K562 (cell line): ENCODE data around the gene UMAD1. TPM values are rescaled to one million over a fixed set of nuclear protein-coding genes. Genes with fewer than 3 reads are reported as not detected.

Experiments used
- ATAC-seq: fragments of 200-7000 bp; cut with Tn5 transposase; 3 replicates; pipeline ENCODE4 v1.9.1; 2020; ENCODE audit warnings: moderate library complexity
- BruUV-seq: library from RNA; stranded (reverse); fragments of 400-500 nt; replicated peaks from 2 replicates; lab custom pipeline; 2021; lab: Mats Ljungman, UMichigan
- CTCF ChIA-PET: fragments of 300-600 bp; formaldehyde crosslinking; extraction: SDS; loops from one replicate; lab custom pipeline; 2021; ENCODE audit warnings: low intra/inter-chr PET ratio; lab: Yijun Ruan, JAX
- POLR2A ChIA-PET: fragments of 300-600, 350-650 bp; sonication (Branson Sonifier 250); formaldehyde crosslinking; extraction: SDS; loops from one replicate; lab custom pipeline; 2021; ENCODE audit warnings: antibody characterized with exemption, inconsistent platforms; lab: Yijun Ruan, JAX
- DNase-seq, 4 experiments: peaks; one replicate each; pipeline versions ENCODE4 v3.0.0 to v3.0.0-alpha.2; 2011 to 2018; ENCODE audit warnings: low spot score in 3 of 4, mixed read lengths in 3 of 4; ENCODE audit errors: extremely low read depth in 1 of 4
- FAIRE-seq: peaks from 2 replicates; lab custom pipeline; 2011; peaks lifted over from hg19 to GRCh38; lab: Jason Lieb, UNC
- H2AFZ ChIP-seq: 2 replicates; pipeline ENCODE4 v1.6.0; 2011; ENCODE audit warnings: low read depth, low read length, control low read depth, inconsistent platforms
- H3K27ac ChIP-seq: fragments of 200-600 bp; 3 replicates; pipeline ENCODE4 v1.8.0; 2011; ENCODE audit warnings: low read depth, mild to moderate bottlenecking, control low read depth, inconsistent platforms, low read length, moderate library complexity, mixed read lengths; ENCODE audit errors: extremely low read depth
- H3K27me3 ChIP-seq, 2 experiments: fragments of 300-600 bp in 1 of 2; 2 replicates in 1 of 2; 3 replicates in 1 of 2; pipeline versions ENCODE4 v1.6.0 to v1.8.0; 2011; ENCODE audit warnings: inconsistent platforms in 2 of 2, low read length in 2 of 2, mild to moderate bottlenecking in 1 of 2, mixed read lengths in 1 of 2, moderate library complexity in 1 of 2; ENCODE audit not compliant: control insufficient read depth in 2 of 2, insufficient read depth in 2 of 2
- H3K36me3 ChIP-seq: fragments of 300-600 bp; 3 replicates; pipeline ENCODE4 v1.8.0; 2011; ENCODE audit warnings: mild to moderate bottlenecking, low read length, inconsistent platforms; ENCODE audit not compliant: control insufficient read depth, insufficient read depth
- H3K4me1 ChIP-seq, 2 experiments: fragments of 200-600 bp in 1 of 2; replicated peaks in 1 of 2; 2 replicates in 1 of 2; 3 replicates in 1 of 2; pipeline versions ENCODE4 v1.5.1 to v1.8.0; 2011; ENCODE audit warnings: inconsistent platforms in 2 of 2, low read length in 2 of 2, mild to moderate bottlenecking in 1 of 2, mixed read lengths in 1 of 2, moderate library complexity in 1 of 2; ENCODE audit not compliant: control insufficient read depth in 2 of 2, insufficient read depth in 2 of 2
- H3K4me2 ChIP-seq: 2 replicates; pipeline ENCODE4 v1.6.1; 2011; ENCODE audit warnings: low read length, control low read depth, inconsistent platforms, mixed read lengths; ENCODE audit not compliant: insufficient read depth
- H3K4me3 ChIP-seq: fragments of 200-600 bp; sonication (generic), shearing (Covaris generic); 2 replicates; pipeline ENCODE4 v1.5.1; 2016; ENCODE audit warnings: control low read depth, inconsistent platforms
- H3K79me2 ChIP-seq: fragments of 200-600 bp; 3 replicates; pipeline ENCODE4 v1.8.0; 2011; ENCODE audit warnings: low read length, inconsistent platforms; ENCODE audit not compliant: control insufficient read depth, insufficient read depth
- H3K9ac ChIP-seq, 2 experiments: 2 replicates each; pipeline versions ENCODE4 v1.6.0 to v1.6.1; 2011; ENCODE audit warnings: low read depth in 2 of 2, low read length in 2 of 2, control low read depth in 1 of 2, inconsistent platforms in 1 of 2, mild to moderate bottlenecking in 1 of 2, mixed read lengths in 1 of 2; ENCODE audit not compliant: insufficient read depth in 1 of 2
- H3K9me1 ChIP-seq: one replicate; pipeline ENCODE4 v1.6.0; 2011; ENCODE audit warnings: inconsistent platforms, mild to moderate bottlenecking, low read length, moderate library complexity; ENCODE audit not compliant: control insufficient read depth, insufficient read depth
- H3K9me3 ChIP-seq: replicated peaks from 2 replicates; pipeline ENCODE4 v1.5.1; 2011; ENCODE audit warnings: low read depth, low read length, inconsistent platforms; ENCODE audit not compliant: control insufficient read depth, insufficient read depth
- H4K20me1 ChIP-seq: replicated peaks from 2 replicates; pipeline ENCODE4 v1.6.1; 2011; ENCODE audit warnings: low read length, inconsistent platforms, mixed read lengths; ENCODE audit not compliant: control insufficient read depth, insufficient read depth
- BMI1 ChIP-seq: fragments of 150-350 bp; IDR thresholded peaks from 2 replicates; pipeline ENCODE4 v1.6.1; 2014; ENCODE audit warnings: low read length
- HLTF ChIP-seq: fragments of 450-650 bp; IDR thresholded peaks from 2 replicates; pipeline ENCODE4 v1.6.1; 2016
- KDM1A ChIP-seq, 2 experiments: fragments of 450-650 bp; IDR thresholded peaks; 2 replicates each; pipeline ENCODE4 v1.6.1; 2016; ENCODE audit warnings: mild to moderate bottlenecking in 2 of 2
- KHSRP ChIP-seq: fragments of 450-650 bp; IDR thresholded peaks from 2 replicates; pipeline ENCODE4 v1.6.1; 2017
- MCM7 ChIP-seq, 2 experiments: fragments of 450-650 bp; IDR thresholded peaks; 2 replicates each; pipeline ENCODE4 v1.6.1; 2016 to 2018
- SOX6 ChIP-seq: fragments of 450-650 bp; IDR thresholded peaks from 2 replicates; pipeline ENCODE4 v1.6.1; 2014; ENCODE audit warnings: mild to moderate bottlenecking
- TAF9B ChIP-seq: fragments of 450-650 bp; IDR thresholded peaks from 2 replicates; pipeline ENCODE4 v1.6.1; 2018; ENCODE audit warnings: mild to moderate bottlenecking; ENCODE audit not compliant: partially characterized antibody
- TBP ChIP-seq: optimal IDR thresholded peaks from 2 replicates; pipeline ENCODE3; 2011; ENCODE audit warnings: low read depth, low read length, improper control_type of control experiment
- TOE1 ChIP-seq, 2 experiments: fragments of 450-650 bp in 1 of 2; sonication (generic) in 1 of 2; formaldehyde crosslinking in 1 of 2; IDR thresholded peaks; 2 replicates each; pipeline versions ENCODE4 v1.7.1 to v1.8.0; 2016 to 2022; ENCODE audit warnings: borderline replicate concordance in 2 of 2, mild to moderate bottlenecking in 2 of 2, antibody characterized with exemption in 1 of 2, inconsistent platforms in 1 of 2, low read depth in 1 of 2, missing genetic modification reagents in 1 of 2, moderate library complexity in 1 of 2
- ZFX ChIP-seq: sonication (generic); formaldehyde crosslinking; IDR thresholded peaks from 2 replicates; pipeline ENCODE4 v1.8.0; 2022; ENCODE audit warnings: mild to moderate bottlenecking, missing genetic modification reagents, moderate library complexity
- WGBS: fragments of 100-300 bp; shearing (Covaris generic); methylation state at CpG from one replicate; pipeline ENCODE4 v1.1.6; 2016; ENCODE audit warnings: low coverage, mixed read lengths; ENCODE audit not compliant: insufficient coverage; ENCODE audit errors: missing lambda C conversion rate; 5-methylcytosine and 5-hydroxymethylcytosine counted together
- in situ Hi-C: fragments of 300-500 bp; cut with MboI; formaldehyde crosslinking; loops from 4 replicates; pipeline ENCODE4 v1.15.0; 2018; ENCODE audit warnings: inconsistent platforms, mixed read lengths
- intact Hi-C: fragments of 100-400 bp; cut with micrococcal nuclease; formaldehyde crosslinking; loops from 2 replicates; pipeline ENCODE4 v1.14.2; 2022
- polyA plus RNA-seq, 8 experiments: library from polyadenylated mRNA; depleted of rRNA in 4 of 8; stranded (reverse) in 5 of 8; unstranded in 3 of 8; fragments of >200 nt; fragmentation: Nextera tagmentation in 2 of 8; fragmentation: Illumina TruSeq in 1 of 8; extraction: Ambion mirVana in 2 of 8; extraction: Trizol in 1 of 8; gene quantifications; 2 replicates each; pipeline versions ENCODE4 v1.2.1 to v1.2.3, GENCODE V29; 2011 to 2014; ENCODE audit warnings: inconsistent platforms in 1 of 8, missing spikeins in 1 of 8
- total RNA-seq, 7 experiments: library from RNA; depleted of rRNA in 6 of 7; stranded (reverse); fragments of >200 nt in 6 of 7; fragmentation: Illumina TruSeq in 2 of 7; extraction: Trizol in 2 of 7; gene quantifications; 2 replicates each; pipeline versions ENCODE4 v1.2.1 to v1.2.3, GENCODE V29; 2011 to 2021; ENCODE audit warnings: low replicate concordance in 1 of 7
- TF ChIP-seq, protein P1 (sequence below): sonication (generic); formaldehyde crosslinking; IDR thresholded peaks from 2 replicates; pipeline ENCODE4 v1.9.0; 2022; ENCODE audit warnings: mild to moderate bottlenecking, missing genetic modification reagents
- TF ChIP-seq, protein P2 (sequence below): sonication (generic); formaldehyde crosslinking; IDR thresholded peaks from 2 replicates; pipeline ENCODE4 v1.8.0; 2022; ENCODE audit warnings: mild to moderate bottlenecking, missing genetic modification reagents
- TF ChIP-seq, protein P3 (sequence below): fragments of 450-650 bp; formaldehyde crosslinking; IDR thresholded peaks from 2 replicates; pipeline ENCODE4 v1.4.0; 2020; ENCODE audit warnings: mild to moderate bottlenecking, mixed read lengths
- TF ChIP-seq, protein P4 (sequence below): sonication (generic); formaldehyde crosslinking; IDR thresholded peaks from 2 replicates; pipeline ENCODE4 v1.8.0; 2023; ENCODE audit warnings: mild to moderate bottlenecking, missing genetic modification reagents

UMAD1 gene
- total and polyA plus RNA-seq, 9 of the 15 experiments (the other 6 are each of a cell fraction or from before 2014, with no cell fraction given): 9.0 to 26.7 (median 13.3) TPM

DNA sequence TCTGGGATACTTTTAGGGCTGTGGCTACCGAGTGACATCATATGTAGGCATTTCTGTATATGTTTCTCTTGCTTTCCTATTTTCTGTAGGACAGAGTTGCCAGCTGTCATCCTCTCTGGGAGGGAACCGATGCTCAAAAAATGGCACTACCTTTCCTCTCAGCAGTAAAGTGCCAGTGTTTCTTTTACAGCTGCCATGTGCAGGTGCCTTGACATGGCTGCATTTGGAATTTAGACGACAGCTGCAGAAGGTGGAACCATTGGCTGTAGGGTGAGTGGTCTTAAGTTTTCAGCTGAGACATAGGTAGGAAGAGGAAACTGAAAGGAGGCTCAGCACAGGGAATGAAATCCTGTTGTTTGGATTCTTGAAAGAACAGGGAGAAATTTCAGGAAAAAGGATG lies 98.1 kb downstream of the UMAD1 start:
- ATAC-seq (no peak), DNase-seq (no peak), FAIRE-seq (no peak)
- Histone ChIP-seq H4K20me1 (no peaks in the 10 kb centered on the region), H3K4me2 (no peak overlapping the region), H3K9me1 (no peaks in the 10 kb centered on the region), H3K9me3 (no peaks in the 10 kb centered on the region), H3K79me2 (no peaks in the 10 kb centered on the region), H3K4me1 (no peaks in the 10 kb centered on the region), H3K36me3 (no peaks in the 10 kb centered on the region), H3K9ac (no peak overlapping the region), H3K4me3 (no peak overlapping the region), H3K27me3 (no peaks in the 10 kb centered on the region), H2AFZ (no peak overlapping the region), H3K27ac (no peak overlapping the region)
- POLR2A ChIA-PET: interaction anchor here (0.9 to 1.0 kb wide), 2 partner anchors 8 to 16 kb away, joined by 3 to 4 read pairs; no protein-coding TSS in a partner anchor
- in situ Hi-C loops: no loop called here
- CTCF ChIA-PET: no interaction called here
- no peak for TF ChIP-seq MCM7 (IDR thresholded peaks at IDR 0.05)
- no peak for TF ChIP-seq KDM1A (IDR thresholded peaks at IDR 0.05)
- no peak for TF ChIP-seq TBP
- TF ChIP-seq, protein P1, sequence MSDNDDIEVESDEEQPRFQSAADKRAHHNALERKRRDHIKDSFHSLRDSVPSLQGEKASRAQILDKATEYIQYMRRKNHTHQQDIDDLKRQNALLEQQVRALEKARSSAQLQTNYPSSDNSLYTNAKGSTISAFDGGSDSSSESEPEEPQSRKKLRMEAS (CRISPR knock-in tag): no peak
- no peak for TF ChIP-seq BMI1
- no peak for TF ChIP-seq KHSRP
- TF ChIP-seq HLTF: no peak
- TF ChIP-seq, protein P2, sequence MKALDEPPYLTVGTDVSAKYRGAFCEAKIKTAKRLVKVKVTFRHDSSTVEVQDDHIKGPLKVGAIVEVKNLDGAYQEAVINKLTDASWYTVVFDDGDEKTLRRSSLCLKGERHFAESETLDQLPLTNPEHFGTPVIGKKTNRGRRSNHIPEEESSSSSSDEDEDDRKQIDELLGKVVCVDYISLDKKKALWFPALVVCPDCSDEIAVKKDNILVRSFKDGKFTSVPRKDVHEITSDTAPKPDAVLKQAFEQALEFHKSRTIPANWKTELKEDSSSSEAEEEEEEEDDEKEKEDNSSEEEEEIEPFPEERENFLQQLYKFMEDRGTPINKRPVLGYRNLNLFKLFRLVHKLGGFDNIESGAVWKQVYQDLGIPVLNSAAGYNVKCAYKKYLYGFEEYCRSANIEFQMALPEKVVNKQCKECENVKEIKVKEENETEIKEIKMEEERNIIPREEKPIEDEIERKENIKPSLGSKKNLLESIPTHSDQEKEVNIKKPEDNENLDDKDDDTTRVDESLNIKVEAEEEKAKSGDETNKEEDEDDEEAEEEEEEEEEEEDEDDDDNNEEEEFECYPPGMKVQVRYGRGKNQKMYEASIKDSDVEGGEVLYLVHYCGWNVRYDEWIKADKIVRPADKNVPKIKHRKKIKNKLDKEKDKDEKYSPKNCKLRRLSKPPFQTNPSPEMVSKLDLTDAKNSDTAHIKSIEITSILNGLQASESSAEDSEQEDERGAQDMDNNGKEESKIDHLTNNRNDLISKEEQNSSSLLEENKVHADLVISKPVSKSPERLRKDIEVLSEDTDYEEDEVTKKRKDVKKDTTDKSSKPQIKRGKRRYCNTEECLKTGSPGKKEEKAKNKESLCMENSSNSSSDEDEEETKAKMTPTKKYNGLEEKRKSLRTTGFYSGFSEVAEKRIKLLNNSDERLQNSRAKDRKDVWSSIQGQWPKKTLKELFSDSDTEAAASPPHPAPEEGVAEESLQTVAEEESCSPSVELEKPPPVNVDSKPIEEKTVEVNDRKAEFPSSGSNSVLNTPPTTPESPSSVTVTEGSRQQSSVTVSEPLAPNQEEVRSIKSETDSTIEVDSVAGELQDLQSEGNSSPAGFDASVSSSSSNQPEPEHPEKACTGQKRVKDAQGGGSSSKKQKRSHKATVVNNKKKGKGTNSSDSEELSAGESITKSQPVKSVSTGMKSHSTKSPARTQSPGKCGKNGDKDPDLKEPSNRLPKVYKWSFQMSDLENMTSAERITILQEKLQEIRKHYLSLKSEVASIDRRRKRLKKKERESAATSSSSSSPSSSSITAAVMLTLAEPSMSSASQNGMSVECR: no peak
- no peak for TF ChIP-seq TOE1 (IDR thresholded peaks at IDR 0.05; ENCODE audit: borderline replicate concordance)
- TF ChIP-seq TOE1 (CRISPR knock-in tag; IDR thresholded peaks at IDR 0.05; ENCODE audit: borderline replicate concordance, low read depth): no peak
- TF ChIP-seq, protein P3, sequence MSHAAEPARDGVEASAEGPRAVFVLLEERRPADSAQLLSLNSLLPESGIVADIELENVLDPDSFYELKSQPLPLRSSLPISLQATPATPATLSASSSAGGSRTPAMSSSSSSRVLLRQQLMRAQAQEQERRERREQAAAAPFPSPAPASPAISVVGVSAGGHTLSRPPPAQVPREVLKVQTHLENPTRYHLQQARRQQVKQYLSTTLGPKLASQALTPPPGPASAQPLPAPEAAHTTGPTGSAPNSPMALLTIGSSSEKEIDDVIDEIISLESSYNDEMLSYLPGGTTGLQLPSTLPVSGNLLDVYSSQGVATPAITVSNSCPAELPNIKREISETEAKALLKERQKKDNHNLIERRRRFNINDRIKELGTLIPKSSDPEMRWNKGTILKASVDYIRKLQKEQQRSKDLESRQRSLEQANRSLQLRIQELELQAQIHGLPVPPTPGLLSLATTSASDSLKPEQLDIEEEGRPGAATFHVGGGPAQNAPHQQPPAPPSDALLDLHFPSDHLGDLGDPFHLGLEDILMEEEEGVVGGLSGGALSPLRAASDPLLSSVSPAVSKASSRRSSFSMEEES (CRISPR knock-in tag): no peak
- TF ChIP-seq, protein P4, sequence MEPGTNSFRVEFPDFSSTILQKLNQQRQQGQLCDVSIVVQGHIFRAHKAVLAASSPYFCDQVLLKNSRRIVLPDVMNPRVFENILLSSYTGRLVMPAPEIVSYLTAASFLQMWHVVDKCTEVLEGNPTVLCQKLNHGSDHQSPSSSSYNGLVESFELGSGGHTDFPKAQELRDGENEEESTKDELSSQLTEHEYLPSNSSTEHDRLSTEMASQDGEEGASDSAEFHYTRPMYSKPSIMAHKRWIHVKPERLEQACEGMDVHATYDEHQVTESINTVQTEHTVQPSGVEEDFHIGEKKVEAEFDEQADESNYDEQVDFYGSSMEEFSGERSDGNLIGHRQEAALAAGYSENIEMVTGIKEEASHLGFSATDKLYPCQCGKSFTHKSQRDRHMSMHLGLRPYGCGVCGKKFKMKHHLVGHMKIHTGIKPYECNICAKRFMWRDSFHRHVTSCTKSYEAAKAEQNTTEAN (CRISPR knock-in tag): no peak
- no peak for TF ChIP-seq TAF9B
- TF ChIP-seq SOX6: no peak
- no peak for TF ChIP-seq ZFX (CRISPR knock-in tag)
- no TSS peak for BruUV-seq
- 27% methylated on average over 3 of the region's 3 CpGs for WGBS
- intact Hi-C loops: no loop called here
